H1 (cell line): ENCODE data around the gene TPO. TPM values are rescaled to one million over a fixed set of nuclear protein-coding genes. Genes with fewer than 3 reads are reported as not detected.

ENCODE experiments used
- ATF3 ChIP-seq: IDR thresholded peaks from 2 replicates; pipeline ENCODE4 v1.6.1; 2011; ENCODE audit warnings: low read depth, mild to moderate bottlenecking, low read length; ENCODE audit not compliant: insufficient read depth
- CHD1 ChIP-seq: IDR thresholded peaks from 2 replicates; pipeline ENCODE4 v1.6.1; 2012; ENCODE audit warnings: low read depth, low read length, improper control_type of control experiment
- FOSL1 ChIP-seq: IDR thresholded peaks from 2 replicates; pipeline ENCODE4 v1.6.1; 2011; ENCODE audit warnings: mild to moderate bottlenecking, low read depth, low read length, moderate library complexity; ENCODE audit not compliant: insufficient read depth
- RBBP5 ChIP-seq: IDR thresholded peaks from 2 replicates; pipeline ENCODE4 v1.7.1; 2012; ENCODE audit warnings: low read depth, mild to moderate bottlenecking, inconsistent platforms, low read length, moderate library complexity, borderline replicate concordance
- SAP30 ChIP-seq: fragments of 300-600 bp; sonication (generic); IDR thresholded peaks from 2 replicates; pipeline ENCODE4 v1.7.1; 2012; ENCODE audit warnings: low read length, moderate library complexity, mild to moderate bottlenecking, inconsistent platforms; ENCODE audit not compliant: insufficient read depth, insufficient replicate concordance
- polyA plus RNA-seq, 7 experiments: library from polyadenylated mRNA; depleted of rRNA in 3 of 7; stranded (reverse) in 5 of 7; unstranded in 2 of 7; fragments of >200 nt in 5 of 7; fragments of 200-250 nt in 2 of 7; gene quantifications; 1 replicate in 5 of 7; 2 replicates in 1 of 7; 4 replicates in 1 of 7; pipeline versions ENCODE4 v1.2.1 to v1.2.3, GENCODE V29; 2011 to 2013; ENCODE audit warnings: missing spikeins in 2 of 7, mixed read lengths in 2 of 7
- total RNA-seq: library from RNA; stranded (reverse); fragmentation: NEBNext Ultra II Directional; extraction: Animal tissue kit (Norgen Biotek cat#: 25700); gene quantifications from 2 replicates; pipeline ENCODE4 v1.2.1, GENCODE V29; 2021

Gene TPO
- total and polyA plus RNA-seq, 2 of the 8 experiments (the other 6 are each of a cell fraction or from before 2014, with no cell fraction given), result not detected

- TF ChIP-seq CHD1 (no peak), RBBP5 (no peak), SAP30 (no peak), FOSL1 (no peak), ATF3 (no peak)
These were observed 68.4 kb downstream of the TPO start (continued) for GRCh38 chr2:1481406-1482252.
